LNCAP (cell line): ENCODE results near the gene NOL4L.

ENCODE experiments used
- CTCF ChIP-seq: fragments of 450-650 bp; IDR thresholded peaks from 2 replicates; pipeline ENCODE4 v1.5.1; 2017; ENCODE audit warnings: mild to moderate bottlenecking

The NOL4L gene

GRCh38 chr20:32449890-32450401, 135.2 kb downstream of the NOL4L start:
- TF ChIP-seq CTCF: no peak

GRCh38 chr20:32449057-32449889, 135.9 kb downstream of the NOL4L start:
- TF ChIP-seq CTCF: no peak

- TF ChIP-seq CTCF: no peak
These were observed 136.7 kb downstream of the NOL4L start for GRCh38 chr20:32448306-32449056.

GRCh38 chr20:32447136-32448027, 137.8 kb downstream of the NOL4L start:
- TF ChIP-seq CTCF: no peak

GRCh38 chr20:32446301-32447100, 138.6 kb downstream of the NOL4L start:
- TF ChIP-seq CTCF: no peak

GRCh38 chr20:32445539-32446273, 139.4 kb downstream of the NOL4L start:
- no peak for TF ChIP-seq CTCF
